HG03469 (cell line): ENCODE measurements around the gene TARP.

ENCODE experiments used
- ATAC-seq: cut with Tn5 transposase; IDR thresholded peaks from one replicate; pipeline ENCODE4 v1.9.1; 2021; ENCODE audit warnings: mild to moderate bottlenecking, moderate library complexity, moderate number of reproducible peaks; ENCODE audit not compliant: unreplicated experiment

TARP gene

DNA sequence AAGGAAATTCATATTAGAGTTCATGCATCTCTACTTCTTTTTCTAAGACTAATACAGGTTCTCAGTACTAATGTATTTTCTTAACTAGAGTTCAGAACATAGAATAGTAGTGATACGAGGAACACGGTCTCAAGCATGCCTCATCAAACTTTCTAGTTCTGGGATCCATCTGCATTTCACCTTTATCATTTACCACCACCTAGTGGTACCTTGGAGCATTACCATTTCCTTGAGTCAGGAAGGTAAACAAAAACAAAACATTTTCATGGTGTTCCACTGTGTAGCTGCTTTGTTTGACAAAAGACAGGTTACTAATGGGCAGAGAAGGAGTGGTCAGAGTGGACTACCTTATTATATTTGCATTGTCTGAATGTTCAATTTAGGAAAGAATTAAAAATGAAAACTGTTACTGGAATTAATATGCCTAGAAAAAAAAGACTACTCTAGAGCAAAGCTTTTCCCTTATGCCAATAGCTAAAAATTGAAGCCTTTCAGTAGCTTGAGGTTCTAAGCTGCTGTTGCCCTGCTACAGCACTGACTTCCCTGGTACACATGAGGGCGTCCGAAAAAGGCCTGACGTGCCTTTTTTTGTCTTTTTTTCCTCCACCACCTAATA is 50.8 kb downstream of the TARP start:
- no peak for ATAC-seq

DNA sequence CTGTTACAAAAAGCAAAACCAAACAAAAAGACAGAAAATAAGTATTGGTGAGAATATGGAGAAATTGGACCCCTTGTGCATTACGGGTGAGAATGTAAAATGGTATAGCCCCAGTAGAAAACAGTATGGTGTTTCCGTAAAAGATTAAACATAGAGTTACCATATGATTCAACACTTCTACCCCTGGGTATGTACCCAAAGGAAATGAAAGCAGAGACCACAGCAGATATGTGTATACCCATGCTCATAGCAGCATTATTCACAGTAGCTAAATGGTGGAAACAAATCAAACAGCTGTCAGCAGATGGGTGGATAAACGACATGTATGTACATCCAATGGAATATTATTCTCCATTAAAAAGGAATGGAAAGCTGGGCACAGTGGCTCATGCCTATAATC is 53.0 kb downstream of the TARP start:
- ATAC-seq = no peak

DNA sequence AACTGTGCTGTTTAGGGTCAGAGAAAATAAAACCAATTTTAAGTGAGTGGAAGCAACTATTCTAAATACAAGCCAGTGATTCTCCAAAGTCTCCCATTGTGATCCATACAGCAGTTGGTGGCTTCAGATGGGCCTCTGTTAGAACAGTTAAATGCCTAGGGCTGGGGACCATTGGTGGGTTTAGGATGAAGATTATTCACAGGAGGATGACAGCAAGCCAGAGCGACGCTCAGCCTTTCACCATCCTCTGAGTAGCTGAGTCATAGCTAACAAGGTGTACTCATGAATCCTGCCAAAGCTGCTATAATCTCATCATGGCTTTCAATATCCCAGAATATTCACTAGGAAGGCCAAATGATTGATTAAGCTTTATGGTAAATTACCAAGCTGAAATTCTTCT is 55.8 kb downstream of the TARP start:
- no peak for ATAC-seq

DNA sequence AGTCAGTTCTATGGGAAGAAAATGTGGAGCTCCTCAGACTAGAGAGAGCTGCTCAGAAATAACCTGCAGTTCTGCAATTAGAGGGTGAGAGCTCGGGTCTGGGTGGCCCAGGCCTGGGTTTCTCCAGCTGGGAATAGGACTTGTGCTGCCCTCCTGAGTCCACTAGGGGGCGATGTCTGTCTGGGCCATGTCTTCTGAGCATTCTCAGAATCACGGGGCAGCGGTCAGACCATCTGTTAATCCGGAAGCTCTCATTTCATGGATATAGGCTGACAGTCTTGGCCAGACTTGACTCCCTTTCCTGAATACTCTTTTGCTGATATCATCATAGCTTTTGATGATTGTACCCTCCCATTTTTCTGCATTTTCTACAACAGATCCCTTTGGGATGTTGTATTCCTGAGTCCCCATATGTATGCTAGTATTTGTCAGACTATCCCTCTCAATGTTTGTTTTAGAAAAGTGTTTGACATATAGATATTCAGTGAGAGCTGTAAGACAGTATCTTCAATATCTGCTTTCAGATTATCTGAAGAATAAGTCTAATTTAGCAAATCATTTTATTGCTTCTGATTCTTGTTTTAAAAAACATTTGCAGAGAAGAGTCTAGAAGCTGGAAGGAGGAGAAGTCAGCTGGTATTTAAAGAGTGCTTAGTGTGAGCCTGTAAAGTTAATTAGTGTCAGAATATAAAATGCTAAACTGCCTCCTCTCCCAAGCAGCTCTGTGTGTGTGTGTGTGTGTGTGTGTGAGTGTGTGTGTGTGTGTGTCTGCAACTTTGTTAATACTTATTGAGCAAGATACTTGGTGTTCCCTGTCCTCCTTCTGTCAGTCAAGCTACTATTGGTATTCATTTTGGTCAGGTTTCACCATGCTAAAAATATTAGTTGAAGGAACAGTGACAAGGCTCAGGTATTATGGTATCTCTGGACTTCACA is 57.4 kb downstream of the TARP start:
- ATAC-seq = peak; percentile 52

DNA sequence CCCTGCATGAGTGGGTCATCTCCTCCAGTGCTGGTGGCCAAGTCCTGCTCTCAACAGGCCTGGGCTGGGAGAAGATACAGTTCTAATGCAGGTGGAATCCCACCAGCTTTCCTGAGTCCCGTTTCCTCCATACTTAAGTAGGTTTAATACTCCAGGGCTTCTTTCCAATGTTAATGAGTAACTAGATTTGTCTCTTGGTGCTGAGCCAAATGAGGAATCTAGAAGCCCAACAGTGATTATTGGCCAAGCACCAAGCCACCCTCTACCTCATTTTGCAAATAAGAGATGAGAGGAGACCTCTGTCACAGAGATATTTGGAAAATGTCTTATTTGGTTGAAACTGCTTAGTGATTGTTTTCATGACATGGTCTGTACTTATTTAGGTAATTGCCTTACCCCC is 58.3 kb downstream of the TARP start:
- no peak for ATAC-seq

DNA sequence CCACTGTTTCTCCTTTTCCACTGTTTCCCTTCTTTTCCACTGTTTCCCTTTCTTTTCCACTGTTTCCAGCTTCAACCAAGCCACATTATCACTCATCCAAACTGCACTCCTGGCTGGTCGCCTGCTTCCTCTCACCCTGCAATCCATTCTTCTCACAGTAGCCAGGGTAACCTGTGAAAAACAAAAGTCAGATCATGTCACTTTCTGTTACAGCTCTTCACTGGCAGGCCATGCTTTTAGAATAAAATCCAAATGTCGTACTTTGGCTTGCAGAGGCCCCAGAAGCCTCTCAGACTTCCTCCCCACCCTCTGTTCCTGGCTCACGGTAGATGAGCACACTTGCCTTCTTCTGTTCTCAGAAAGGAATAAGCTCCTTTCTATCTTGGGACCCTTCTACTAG is 61.5 kb downstream of the TARP start:
- no peak for ATAC-seq

DNA sequence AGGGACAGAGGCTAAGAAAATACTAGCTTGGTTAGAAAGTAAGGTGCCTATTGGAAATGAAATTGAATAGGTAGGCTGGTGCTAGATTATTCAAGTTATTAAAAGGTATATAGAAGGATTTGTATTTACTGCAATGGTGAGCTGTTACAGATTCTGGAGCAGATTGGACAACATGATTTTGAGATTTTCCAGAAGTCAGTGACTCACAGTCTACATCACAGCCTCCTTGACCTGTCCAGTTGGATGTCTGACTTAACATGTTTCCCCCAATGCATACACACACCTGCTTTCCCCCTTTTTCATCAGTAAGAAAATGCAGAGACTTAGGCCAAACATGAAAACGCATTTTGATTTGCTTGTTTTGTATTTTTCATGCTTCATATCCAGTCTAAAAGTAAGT is 62.0 kb downstream of the TARP start:
- ATAC-seq = no peak
